Measurements from ENCODE around the gene FAIM2. TPM values are rescaled to one million over a fixed set of nuclear protein-coding genes. Genes with fewer than 3 reads are reported as not detected.

FAIM2 gene
- total RNA-seq, 1 experiment from 2014 or later = 0.09 TPM

- Mint-ChIP-seq H3K4me1 (ENCODE audit: low read depth, unreplicated experiment) (no peaks in the 10 kb centered on the region), H3K27me3 (ENCODE audit: insufficient read depth, unreplicated experiment) (no peaks in the 10 kb centered on the region), H3K4me3 (ENCODE audit: unreplicated experiment) (no peak overlapping the region), H3K9me3 (ENCODE audit: unreplicated experiment) (no peaks in the 10 kb centered on the region), H3K36me3 (ENCODE audit: insufficient read depth, unreplicated experiment) (no peaks in the 10 kb centered on the region), H3K27ac (ENCODE audit: unreplicated experiment) (no peak overlapping the region)
- Histone ChIP-seq H3K9me3 (no peaks in the 10 kb centered on the region), H3K4me1 (no peaks in the 10 kb centered on the region), H3K27me3 (replicated peaks; ENCODE audit: control insufficient read depth, insufficient read depth, low read length) (no peaks in the 10 kb centered on the region), H3K4me3 (ENCODE audit: low read depth, low read length) (no peak overlapping the region), H3K36me3 (ENCODE audit: control insufficient read depth, insufficient read depth, low read length) (no peaks in the 10 kb centered on the region)
- no peak for DNase-seq
- intact Hi-C loops (cut with micrococcal nuclease; ENCODE audit: unreplicated experiment) = loop anchor here (5.0 kb wide), 1 partner anchor 84 kb away; no protein-coding TSS in a partner anchor
- BruUV-seq (replicated peaks) = no TSS peak
- no peak for TF ChIP-seq CTCF (IDR thresholded peaks at IDR 0.05; ENCODE audit: insufficient read depth in 1 of 2, low read depth in 1 of 2, low read length in 1 of 2, severe bottlenecking in 1 of 2, unreplicated experiment in 1 of 2)
- CTCF ChIA-PET = no interaction called here
- POLR2A ChIA-PET = no interaction called here
Measured at GRCh38 chr12:49951411-49952240, 47.9 kb upstream of the FAIM2 start.

GRCh38 chr12:49950273-49951251, 46.9 kb upstream of the FAIM2 start, which contains the start of gene AQP2:
AQP2 (plus strand) TSS chr12:49950737; CDS start chr12:49950831, 94 bp downstream.
- peaks cover 3% of the 10 kb centered on the region for H3K36me3 Mint-ChIP-seq (ENCODE audit: insufficient read depth, unreplicated experiment)
- H3K9me3 ChIP-seq = no peaks in the 10 kb centered on the region
- no peaks in the 10 kb centered on the region for H3K9me3 Mint-ChIP-seq (ENCODE audit: unreplicated experiment)
- no peak within 1 kb of the TSS for H3K4me3 Mint-ChIP-seq (ENCODE audit: unreplicated experiment)
- H3K4me3 ChIP-seq (ENCODE audit: low read depth, low read length) = no peak within 1 kb of the TSS
- no peak for TF ChIP-seq CTCF (IDR thresholded peaks at IDR 0.05; ENCODE audit: insufficient read depth in 1 of 2, low read depth in 1 of 2, low read length in 1 of 2, severe bottlenecking in 1 of 2, unreplicated experiment in 1 of 2)
- H3K4me1 ChIP-seq = peaks cover 5% of the 10 kb centered on the region; the same call in 1 of the 2 replicates
- H3K27ac Mint-ChIP-seq (ENCODE audit: unreplicated experiment) = no peak within 1 kb of the TSS
- ChIA-PET POLR2A (no interaction called here), CTCF (interaction anchor here (0.7 to 1.1 kb wide), 2 partner anchors 11 to 17 kb away, joined by 5 read pairs; no protein-coding TSS in a partner anchor)
- DNase-seq = no peak
- intact Hi-C loops (cut with micrococcal nuclease; ENCODE audit: unreplicated experiment) = loop anchor here (5.0 kb wide), 1 partner anchor 83 kb away; no protein-coding TSS in a partner anchor
- no peaks in the 10 kb centered on the region for H3K27me3 Mint-ChIP-seq (ENCODE audit: insufficient read depth, unreplicated experiment)
- no peaks in the 10 kb centered on the region for H3K36me3 ChIP-seq (ENCODE audit: control insufficient read depth, insufficient read depth, low read length)
- no peaks in the 10 kb centered on the region for H3K27me3 ChIP-seq (replicated peaks; ENCODE audit: control insufficient read depth, insufficient read depth, low read length)
- peaks cover 9% of the 10 kb centered on the region for H3K4me1 Mint-ChIP-seq (ENCODE audit: low read depth, unreplicated experiment)
- no TSS peak for BruUV-seq (replicated peaks)

GRCh38 chr12:49949866-49950265, 46.2 kb upstream of the FAIM2 start:
- Mint-ChIP-seq H3K36me3 (ENCODE audit: insufficient read depth, unreplicated experiment) (peaks cover 5% of the 10 kb centered on the region), H3K4me3 (ENCODE audit: unreplicated experiment) (no peak overlapping the region), H3K27ac (ENCODE audit: unreplicated experiment) (no peak overlapping the region), H3K27me3 (ENCODE audit: insufficient read depth, unreplicated experiment) (no peaks in the 10 kb centered on the region), H3K4me1 (ENCODE audit: low read depth, unreplicated experiment) (peaks cover 12% of the 10 kb centered on the region), H3K9me3 (ENCODE audit: unreplicated experiment) (no peaks in the 10 kb centered on the region)
- Histone ChIP-seq H3K36me3 (ENCODE audit: control insufficient read depth, insufficient read depth, low read length) (no peaks in the 10 kb centered on the region), H3K27me3 (replicated peaks; ENCODE audit: control insufficient read depth, insufficient read depth, low read length) (no peaks in the 10 kb centered on the region), H3K4me3 (ENCODE audit: low read depth, low read length) (no peak overlapping the region), H3K4me1 (peaks cover 5% of the 10 kb centered on the region; the same call in 1 of the 2 replicates), H3K9me3 (no peaks in the 10 kb centered on the region)
- no peak for DNase-seq
- no TSS peak for BruUV-seq (replicated peaks)
- TF ChIP-seq CTCF (IDR thresholded peaks at IDR 0.05; ENCODE audit: insufficient read depth in 1 of 2, low read depth in 1 of 2, low read length in 1 of 2, severe bottlenecking in 1 of 2, unreplicated experiment in 1 of 2) = no peak
- CTCF ChIA-PET = interaction anchor here (0.5 to 1.2 kb wide), 4 partner anchors 10 to 82 kb away, joined by 3 to 5 read pairs (median 5); no protein-coding TSS in a partner anchor
- POLR2A ChIA-PET = no interaction called here
- intact Hi-C loops (cut with micrococcal nuclease; ENCODE audit: unreplicated experiment) = loop anchor here (5.0 kb wide), 1 partner anchor 83 kb away; no protein-coding TSS in a partner anchor

All from Caco-2 (cell line).